Body of pancreas (tissue), 4 donors: ENCODE results near the gene PCIF1.

ENCODE experiments used
- CTCF ChIP-seq, 7 experiments: fragments of 450-650 bp in 4 of 7; fragments of 200-600 bp in 3 of 7; sonication (generic) in 3 of 7; IDR thresholded peaks; one replicate each; pipeline ENCODE4 v1.5.1; 2016 to 2019; ENCODE audit warnings: antibody characterized with exemption in 7 of 7
- POLR2A ChIP-seq, 3 donors: fragments of 450-650 bp; IDR thresholded peaks; one replicate each; pipeline ENCODE4 v1.6.1; 2016; ENCODE audit warnings: antibody characterized with exemption in 3 of 3, mild to moderate bottlenecking in 2 of 3

- TF ChIP-seq POLR2A (IDR thresholded peaks at IDR 0.05) (no peak), CTCF (IDR thresholded peaks at IDR 0.05) (no peak)
Measured at GRCh38 chr20:45959956-45960630, 25.6 kb downstream of the PCIF1 start.
